Stomach (tissue), 4 donors: ENCODE data around the gene RSL24D1.
"Not testable (repeated sequence)": the region's sequence is repeated elsewhere in the genome, so short reads cannot be mapped to it uniquely, and the experiment has no call there.

Experiments
- CTCF ChIP-seq, 7 experiments: fragments of 450-650 bp in 4 of 7; fragments of 200-600 bp in 3 of 7; sonication (generic) in 3 of 7; IDR thresholded peaks; one replicate each; pipeline ENCODE4 v1.5.1; 2016 to 2019; ENCODE audit warnings: antibody characterized with exemption in 7 of 7, control low read depth in 2 of 7, mild to moderate bottlenecking in 1 of 7
- POLR2A ChIP-seq, 4 donors: fragments of 450-650 bp; IDR thresholded peaks; one replicate each; pipeline ENCODE4 v1.6.1; 2016; ENCODE audit warnings: antibody characterized with exemption in 4 of 4, control low read depth in 2 of 4, mild to moderate bottlenecking in 1 of 4, moderate library complexity in 1 of 4

DNA sequence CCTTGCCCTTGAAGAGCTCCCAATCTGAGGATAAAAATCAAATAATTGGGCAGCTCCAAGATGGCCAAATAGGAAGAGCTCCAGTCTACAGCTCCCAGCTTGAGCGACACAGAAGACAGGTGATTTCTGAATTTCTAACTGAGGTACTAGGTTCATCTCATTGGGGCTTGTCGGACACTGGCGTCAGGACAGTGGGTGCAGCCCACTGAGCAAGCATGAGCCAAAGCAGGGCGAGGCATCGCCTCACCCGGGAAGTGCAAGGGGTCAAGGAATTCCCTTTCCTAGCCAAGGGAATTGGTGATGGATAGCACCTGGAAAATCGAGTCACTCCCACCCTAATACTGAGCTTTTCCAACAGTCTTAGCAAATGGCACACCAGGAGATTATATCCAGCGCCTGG lies 53.6 kb downstream of the RSL24D1 start:
- not testable (repeated sequence) for TF ChIP-seq CTCF, POLR2A (IDR thresholded peaks at IDR 0.05)
